ENCODE data around the gene CEBPG. TPM values are rescaled to one million over a fixed set of nuclear protein-coding genes. Genes with fewer than 3 reads are reported as not detected.

The CEBPG gene
- 10 to 100 TPM; 10.0 to 11.2 (median 10.4) TPM for total RNA-seq (2021; fragmentation: NEBNext Ultra II Directional; extraction: Animal tissue kit (Norgen Biotek cat#: 25700))
- long read RNA-seq, full-length matches to known transcripts = 29 of 32 reads
- long read RNA-seq, partial matches to known transcripts = 3 of 32 reads
- long read RNA-seq, other reads (novel, unspliced or antisense) = 0 of 32 reads

DNA sequence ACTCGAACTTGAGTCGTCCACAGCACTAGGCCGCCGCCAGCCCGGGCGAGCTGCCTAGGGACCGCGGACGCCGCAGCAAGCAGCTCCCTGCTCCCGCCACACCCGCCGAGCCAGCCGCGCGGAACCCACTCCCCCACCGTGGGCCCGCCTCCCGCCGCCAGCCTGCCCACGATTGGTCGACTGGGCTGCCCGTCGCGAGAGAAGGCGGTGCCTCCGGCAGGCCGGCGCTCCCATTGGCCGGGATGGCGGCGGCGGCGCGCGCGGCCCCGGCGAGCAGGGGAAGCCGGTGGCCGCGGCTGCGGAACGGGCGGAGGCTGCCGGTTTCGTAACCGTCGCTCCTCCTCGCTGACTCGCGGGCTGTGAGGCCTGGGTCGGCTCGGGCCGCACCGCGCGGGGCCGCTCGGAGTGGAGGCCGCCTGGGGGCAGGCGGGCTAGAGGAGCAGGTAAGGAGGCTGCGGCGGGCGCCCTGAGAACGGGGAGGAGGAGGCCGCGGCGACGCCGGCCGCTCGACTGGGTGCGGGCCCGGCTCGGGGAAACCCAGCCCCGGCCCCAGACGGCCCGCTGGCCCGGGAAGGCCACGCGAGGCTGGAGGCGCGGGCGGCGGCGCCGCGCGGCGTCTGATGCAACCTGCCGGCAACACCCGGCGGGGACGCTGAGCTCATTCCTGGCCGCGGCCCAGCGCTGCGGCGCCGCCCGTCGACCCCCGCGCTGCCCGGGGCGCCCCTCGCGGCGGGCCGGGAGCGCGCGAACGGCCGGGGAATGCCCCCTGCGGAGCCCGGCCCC, at the start of gene CEBPG:
Gene CEBPG (plus strand): TSS at position 257 of the 783 bp plus-strand sequence. CDS start 5,531 bp downstream, outside the sequence.
- Mint-ChIP-seq H3K4me3 (peak within 1 kb of the TSS; percentile 92), H3K9me3 (no peaks in the 10 kb centered on the region), H3K27ac (peak within 1 kb of the TSS; percentile 87), H3K36me3 (ENCODE audit: low read depth) (peaks cover 5% of the 10 kb centered on the region; the same call in 1 of the 2 replicates), H3K4me1 (ENCODE audit: low read depth) (peaks cover 33% of the 10 kb centered on the region), H3K27me3 (ENCODE audit: insufficient read depth) (peaks cover 8% of the 10 kb centered on the region)
- peak; percentile 86 for DNase-seq
- TF ChIP-seq CTCF (IDR thresholded peaks at IDR 0.05) = no peak

GRCh38 chr19:33324628-33325027, 48.9 kb upstream of the CEBPG start:
- DNase-seq = no peak
- Mint-ChIP-seq H3K36me3 (ENCODE audit: low read depth) (no peaks in the 10 kb centered on the region), H3K4me3 (no peak overlapping the region), H3K27me3 (ENCODE audit: insufficient read depth) (peaks cover 26% of the 10 kb centered on the region), H3K4me1 (ENCODE audit: low read depth) (no peaks in the 10 kb centered on the region), H3K27ac (no peak overlapping the region), H3K9me3 (no peaks in the 10 kb centered on the region; the same call in 1 of the 2 replicates)
- no peak for TF ChIP-seq CTCF (IDR thresholded peaks at IDR 0.05)

- Mint-ChIP-seq H3K36me3 (ENCODE audit: low read depth) (no peaks in the 10 kb centered on the region), H3K27me3 (ENCODE audit: insufficient read depth) (peaks cover 25% of the 10 kb centered on the region), H3K4me3 (no peak overlapping the region), H3K9me3 (no peaks in the 10 kb centered on the region; the same call in 1 of the 2 replicates), H3K4me1 (ENCODE audit: low read depth) (no peaks in the 10 kb centered on the region), H3K27ac (no peak overlapping the region)
- no peak for DNase-seq
- no peak for TF ChIP-seq CTCF (IDR thresholded peaks at IDR 0.05)
These were observed 47.6 kb upstream of the CEBPG start for GRCh38 chr19:33325920-33326319.

- no peak for TF ChIP-seq CTCF (IDR thresholded peaks at IDR 0.05)
- H3K27ac Mint-ChIP-seq = no peak overlapping the region
- H3K4me1 Mint-ChIP-seq (ENCODE audit: low read depth) = no peaks in the 10 kb centered on the region
- no peaks in the 10 kb centered on the region for H3K36me3 Mint-ChIP-seq (ENCODE audit: low read depth)
- no peak for DNase-seq
- no peaks in the 10 kb centered on the region; the same call in 1 of the 2 replicates for H3K9me3 Mint-ChIP-seq
- peaks cover 30% of the 10 kb centered on the region for H3K27me3 Mint-ChIP-seq (ENCODE audit: insufficient read depth)
- no peak overlapping the region for H3K4me3 Mint-ChIP-seq
These were observed 44.4 kb upstream of the CEBPG start for GRCh38 chr19:33329060-33329459.

GRCh38 chr19:33329736-33330135, 43.8 kb upstream of the CEBPG start:
- no peaks in the 10 kb centered on the region; the same call in 1 of the 2 replicates for H3K9me3 Mint-ChIP-seq
- TF ChIP-seq CTCF (IDR thresholded peaks at IDR 0.05) = no peak
- H3K4me1 Mint-ChIP-seq (ENCODE audit: low read depth) = no peaks in the 10 kb centered on the region
- H3K27me3 Mint-ChIP-seq (ENCODE audit: insufficient read depth) = peaks cover 31% of the 10 kb centered on the region
- no peak overlapping the region for H3K4me3 Mint-ChIP-seq
- no peak overlapping the region for H3K27ac Mint-ChIP-seq
- no peaks in the 10 kb centered on the region for H3K36me3 Mint-ChIP-seq (ENCODE audit: low read depth)
- DNase-seq = no peak
